GM12878 (cell line): ENCODE results near the gene AEBP1. TPM values are rescaled to one million over a fixed set of nuclear protein-coding genes. Genes with fewer than 3 reads are reported as not detected.
A peak's percentile ranks its signal among the peaks of the same experiment; 100 is the strongest.

Experiments used
- BACH1 ChIP-seq: fragments of 450-650 bp; IDR thresholded peaks from 2 replicates; pipeline ENCODE4 v1.6.1; 2017; ENCODE audit warnings: mild to moderate bottlenecking, borderline replicate concordance
- BMI1 ChIP-seq: fragments of 450-650 bp; IDR thresholded peaks from 2 replicates; pipeline ENCODE4 v1.6.1; 2016; ENCODE audit warnings: mild to moderate bottlenecking, moderate library complexity, borderline replicate concordance
- CBFB ChIP-seq: IDR thresholded peaks from 2 replicates; pipeline ENCODE4 v1.6.1; 2016; ENCODE audit warnings: antibody characterized with exemption, low read depth
- FOXM1 ChIP-seq: IDR thresholded peaks from 2 replicates; pipeline ENCODE4 v1.6.1; 2012; ENCODE audit warnings: low read depth, mild to moderate bottlenecking, inconsistent platforms, low read length, moderate library complexity
- KAT2A ChIP-seq: conservative IDR thresholded peaks from 2 replicates; pipeline ENCODE4 v1.6.1; 2011; ENCODE audit warnings: low read depth, low read length; ENCODE audit not compliant: control insufficient read depth
- KDM1A ChIP-seq: fragments of 200-600 bp; sonication (generic); IDR thresholded peaks from 2 replicates; pipeline ENCODE4 v1.6.1; 2016; ENCODE audit warnings: borderline replicate concordance
- LARP7 ChIP-seq: fragments of 450-650 bp; IDR thresholded peaks from 2 replicates; pipeline ENCODE4 v1.6.1; 2017; ENCODE audit warnings: mild to moderate bottlenecking
- MAX ChIP-seq: IDR thresholded peaks from 2 replicates; pipeline ENCODE4 v1.6.1; 2012; ENCODE audit warnings: low read depth, low read length, improper control_type of control experiment
- NFYA ChIP-seq: IDR thresholded peaks from 2 replicates; pipeline ENCODE4 v1.6.1; 2011; ENCODE audit warnings: low read depth, mild to moderate bottlenecking, low read length, improper control_type of control experiment, borderline replicate concordance
- RAD21 ChIP-seq: IDR thresholded peaks from 2 replicates; pipeline ENCODE4 v1.6.1; 2011; ENCODE audit warnings: mild to moderate bottlenecking, low read depth, low read length, moderate library complexity; ENCODE audit not compliant: insufficient read depth
- RELB ChIP-seq: fragments of 450-650 bp; IDR thresholded peaks from 2 replicates; pipeline ENCODE4 v1.6.1; 2017; ENCODE audit warnings: low read depth, mild to moderate bottlenecking, moderate library complexity
- SIX5 ChIP-seq: IDR thresholded peaks from 2 replicates; pipeline ENCODE4 v1.6.1; 2011; ENCODE audit warnings: mild to moderate bottlenecking, low read depth, low read length, moderate library complexity; ENCODE audit not compliant: severe bottlenecking
- SP1 ChIP-seq: IDR thresholded peaks from one replicate; pipeline ENCODE4 v1.6.1; 2011; ENCODE audit warnings: low read depth, low read length
- SPI1 ChIP-seq: IDR thresholded peaks from 2 replicates; pipeline ENCODE4 v1.6.1; 2011; ENCODE audit warnings: low read depth, mild to moderate bottlenecking, low read length, moderate library complexity, borderline replicate concordance; ENCODE audit not compliant: insufficient read depth
- TAF1 ChIP-seq: IDR thresholded peaks from 2 replicates; pipeline ENCODE4 v1.6.1; 2011; ENCODE audit warnings: mild to moderate bottlenecking, low read depth, low read length, borderline replicate concordance
- TCF7 ChIP-seq: IDR thresholded peaks from 2 replicates; pipeline ENCODE4 v1.6.1; 2014; ENCODE audit warnings: antibody characterized with exemption, borderline replicate concordance
- YY1 ChIP-seq: IDR thresholded peaks from 2 replicates; pipeline ENCODE4 v1.6.1; 2011; ENCODE audit warnings: low read depth, mild to moderate bottlenecking, low read length
- ZBTB11 ChIP-seq: fragments of 450-650 bp; formaldehyde crosslinking; IDR thresholded peaks from 2 replicates; pipeline ENCODE4 v1.5.0; 2022; ENCODE audit warnings: mild to moderate bottlenecking, missing genetic modification characterization
- ZBTB40 ChIP-seq: fragments of 450-650 bp; IDR thresholded peaks from 2 replicates; pipeline ENCODE4 v1.6.1; 2016; ENCODE audit warnings: mild to moderate bottlenecking, moderate library complexity, borderline replicate concordance
- ZNF384 ChIP-seq: IDR thresholded peaks from 2 replicates; pipeline ENCODE4 v1.6.1; 2012; ENCODE audit warnings: low read depth, mild to moderate bottlenecking, low read length, improper control_type of control experiment, borderline replicate concordance
- ZNF622 ChIP-seq: fragments of 450-650 bp; IDR thresholded peaks from 2 replicates; pipeline ENCODE4 v1.6.1; 2017; ENCODE audit warnings: mild to moderate bottlenecking, inconsistent platforms
- polyA plus RNA-seq, 11 experiments: library from polyadenylated mRNA; depleted of rRNA in 4 of 11; unstranded in 6 of 11; stranded (reverse) in 5 of 11; fragments of >200 nt; fragmentation: Nextera tagmentation in 4 of 11; fragmentation: Illumina TruSeq in 1 of 11; extraction: Ambion mirVana in 4 of 11; extraction: Trizol in 1 of 11; gene quantifications; 1 replicate in 1 of 11; 2 replicates in 10 of 11; pipeline versions ENCODE4 v1.2.1 to v1.2.3, GENCODE V29; 2011 to 2016; ENCODE audit warnings: inconsistent platforms in 2 of 11, missing spikeins in 2 of 11, low read depth in 1 of 11
- total RNA-seq, 4 experiments: library from RNA; depleted of rRNA in 3 of 4; stranded (reverse); fragments of >200 nt in 3 of 4; fragmentation: Illumina TruSeq in 1 of 4; extraction: Trizol in 1 of 4; gene quantifications; 2 replicates each; pipeline versions ENCODE4 v1.2.1 to v1.2.3, GENCODE V29; 2013 to 2021

The AEBP1 gene
- total and polyA plus RNA-seq, 10 of the 15 experiments (the other 5 are each of a cell fraction or from before 2014, with no cell fraction given), result 0.06 to 0.23 (median 0.11) TPM; not detected in 5

GRCh38 chr7:44081266-44081748, 22.8 kb upstream of the AEBP1 start (continued):
- TF ChIP-seq LARP7, result no peak
- TF ChIP-seq BACH1, result no peak
- TF ChIP-seq ZNF622, result no peak
- no peak for TF ChIP-seq SP1
- TF ChIP-seq TAF1, result peak; percentile 50; the same call in 1 of the 2 replicates
- no peak for TF ChIP-seq NFYA
- no peak for TF ChIP-seq RELB
- no peak for TF ChIP-seq KAT2A
- no peak for TF ChIP-seq FOXM1
- no peak; the same call in 1 of the 2 replicates for TF ChIP-seq CBFB
- TF ChIP-seq ZBTB40, result no peak
- no peak for TF ChIP-seq TCF7
- TF ChIP-seq MAX, result no peak
- TF ChIP-seq KDM1A, result no peak
- TF ChIP-seq RAD21, result peak; percentile 10; the same call in 1 of the 2 replicates
- TF ChIP-seq SIX5, result no peak
- TF ChIP-seq SPI1, result 0 out of 2 replicates have a peak, but pooled peaks have one; percentile 2
- TF ChIP-seq YY1, result peak; percentile 96
- TF ChIP-seq ZBTB11, result no peak
- TF ChIP-seq ZNF384, result peak; percentile 21; the same call in 1 of the 2 replicates
- TF ChIP-seq BMI1, result no peak
